ENCODE data around the gene E4F1. TPM values are rescaled to one million over a fixed set of nuclear protein-coding genes. Genes with fewer than 3 reads are reported as not detected.
"Not testable (repeated sequence)": the region's sequence is repeated elsewhere in the genome, so short reads cannot be mapped to it uniquely, and the experiment has no call there.

Gene E4F1
- total RNA-seq, 1 donor from 2014 or later = 30.5 TPM

DNA sequence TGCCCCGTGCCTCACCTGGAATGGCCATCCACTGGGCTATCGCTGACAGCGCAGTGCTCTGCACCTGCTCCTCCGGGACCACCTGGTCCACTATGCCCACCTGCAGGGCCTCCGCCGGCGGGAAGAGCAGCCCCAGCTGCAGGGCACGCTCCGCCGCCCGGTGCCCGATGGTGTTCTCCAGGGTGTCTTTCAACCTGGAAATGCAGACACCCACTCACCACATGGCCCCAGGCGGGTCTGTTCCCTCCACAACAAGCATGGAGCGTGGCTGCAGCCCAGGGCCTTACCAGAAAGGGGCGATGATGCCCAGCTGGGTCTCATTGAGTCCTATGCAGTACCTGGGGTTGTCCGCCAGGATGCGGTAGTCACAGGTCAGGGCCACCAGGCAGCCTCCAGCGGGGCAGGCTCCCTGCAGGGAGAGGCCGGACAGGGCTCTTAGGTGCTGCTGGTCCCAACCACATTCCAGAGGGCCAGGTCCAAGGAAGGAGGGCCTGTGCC is 19.7 kb downstream of the E4F1 start:
- intact Hi-C loops (cut with micrococcal nuclease) = no loop called here

DNA sequence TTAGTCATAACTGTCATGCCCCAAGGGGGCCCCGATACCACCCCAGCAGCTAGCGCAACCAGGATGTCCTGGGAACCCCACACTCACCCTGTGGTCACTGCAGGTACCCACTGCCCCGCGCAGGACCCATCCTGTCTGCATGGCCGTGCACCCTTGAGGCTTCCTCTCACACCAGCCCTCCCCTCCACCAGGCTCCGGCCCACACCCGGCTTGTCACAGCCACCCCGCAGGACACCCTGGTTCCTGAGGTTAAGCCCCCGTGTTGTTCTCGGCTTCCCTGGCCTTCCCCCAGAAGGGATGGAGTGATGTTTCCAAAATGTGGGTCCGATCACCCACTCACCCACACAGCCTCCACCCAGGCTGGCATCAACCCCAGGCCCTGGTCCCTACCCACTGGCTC is 20.4 kb downstream of the E4F1 start:
- intact Hi-C loops (cut with micrococcal nuclease) = no loop called here

DNA sequence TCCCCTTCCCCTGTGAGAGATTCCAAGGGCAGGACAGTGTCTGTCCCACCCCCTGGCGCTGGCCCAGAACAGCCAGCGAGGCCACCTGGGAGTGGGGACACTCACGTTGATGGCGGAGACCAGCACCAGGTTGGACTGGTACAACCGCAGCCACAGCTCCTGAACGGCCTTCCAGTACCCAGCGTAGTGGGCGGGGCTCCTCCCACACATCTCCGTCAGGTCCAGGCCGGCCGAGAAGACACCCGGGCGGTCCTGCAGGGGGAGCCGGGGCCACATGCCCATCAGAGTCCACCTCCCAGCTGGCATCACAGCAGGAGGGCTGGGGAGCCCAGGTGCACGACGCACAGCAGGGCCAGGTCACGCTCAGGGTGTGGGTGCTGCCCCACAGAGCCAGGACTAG is 20.9 kb downstream of the E4F1 start:
- intact Hi-C loops (cut with micrococcal nuclease) = no loop called here

DNA sequence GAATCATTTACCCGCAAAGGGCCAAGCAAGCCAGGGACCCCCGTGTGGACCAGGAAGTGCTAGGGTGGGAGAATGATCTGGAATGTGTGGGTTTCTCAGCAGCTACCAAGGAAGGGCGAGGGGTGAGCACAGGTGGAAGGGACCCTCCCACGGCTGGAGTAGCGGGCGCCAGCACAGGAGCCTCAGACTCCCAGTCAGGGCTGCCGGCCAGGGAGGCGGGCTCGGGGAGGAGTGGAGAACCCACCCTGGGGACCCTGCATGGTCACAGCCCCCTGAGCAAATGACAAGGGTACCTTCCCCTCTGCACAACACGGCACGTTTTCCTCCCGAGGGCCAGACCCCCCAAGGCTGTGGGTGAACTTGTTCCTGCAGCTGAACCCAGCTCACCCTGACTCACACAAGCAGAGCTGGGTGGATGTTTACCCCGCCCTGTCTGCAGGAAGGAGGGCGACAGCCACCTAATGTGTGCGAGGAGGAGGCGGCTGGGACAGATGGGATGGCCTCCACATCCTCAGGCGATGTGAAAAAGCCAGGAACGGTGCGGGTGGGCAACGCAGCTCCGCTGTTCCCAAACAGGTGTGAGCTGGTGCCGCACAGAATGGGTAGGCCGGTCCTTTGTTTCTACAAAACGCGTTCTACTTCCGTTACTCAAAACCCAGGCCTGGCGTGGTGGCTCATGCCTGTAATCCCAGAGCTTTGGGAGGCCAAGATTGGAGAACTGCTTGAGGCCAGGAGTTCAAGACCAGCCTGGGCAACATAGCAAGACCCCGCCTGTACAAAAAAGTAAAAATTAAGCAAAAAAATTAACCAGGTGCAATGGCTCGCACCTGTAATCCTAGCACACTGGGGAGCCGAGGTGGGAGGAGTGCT is 21.8 kb downstream of the E4F1 start:
- intact Hi-C loops (cut with micrococcal nuclease) = no loop called here

DNA sequence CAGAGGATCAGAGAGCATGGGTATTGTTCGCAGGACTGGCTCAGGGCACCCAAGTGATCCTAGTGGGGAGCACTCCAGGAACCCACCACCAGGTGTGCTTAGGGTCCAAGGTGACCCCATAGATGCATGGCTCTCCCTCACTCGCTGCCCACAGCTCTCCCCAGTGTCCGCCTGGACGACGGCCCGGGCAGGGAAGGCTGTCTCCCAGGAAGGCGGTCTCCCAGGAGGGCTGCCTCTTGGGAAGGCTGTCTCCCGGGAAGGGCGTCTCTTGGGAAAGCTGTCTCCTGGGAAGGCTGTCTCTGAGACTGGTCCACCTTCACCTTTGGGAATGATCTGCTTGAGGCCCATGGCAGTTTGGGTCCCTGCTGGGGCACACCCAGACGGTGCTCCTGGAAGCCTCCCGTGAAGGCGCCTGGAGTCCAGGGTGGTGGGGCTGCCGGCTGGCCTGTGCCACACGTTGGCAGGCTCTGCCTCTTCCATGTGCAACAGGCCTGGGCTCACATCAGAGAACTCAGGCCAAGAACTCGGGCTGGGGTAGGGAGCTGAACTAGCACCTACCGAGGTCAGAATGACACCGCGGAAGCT is 23.0 kb downstream of the E4F1 start:
- intact Hi-C loops (cut with micrococcal nuclease) = no loop called here

- intact Hi-C loops (cut with micrococcal nuclease) = loop anchor here (1.0 to 5.0 kb wide), 6 partner anchors 18 to 252 kb away; partner anchors contain the start of genes E4F1, RNPS1 and TRAF7
Observed at GRCh38 chr16:2250652-2251295, 27.4 kb downstream of the E4F1 start.

- intact Hi-C loops (cut with micrococcal nuclease) = loop anchor here (1.0 to 5.0 kb wide), 6 partner anchors 17 to 251 kb away; partner anchors contain the start of genes E4F1, RNPS1 and TRAF7
Observed at GRCh38 chr16:2251296-2252111, 28.1 kb downstream of the E4F1 start, which contains the start of gene ECI1. ECI1 (minus strand) TSS chr16:2251587; CDS start chr16:2251566, 21 bp downstream.

DNA sequence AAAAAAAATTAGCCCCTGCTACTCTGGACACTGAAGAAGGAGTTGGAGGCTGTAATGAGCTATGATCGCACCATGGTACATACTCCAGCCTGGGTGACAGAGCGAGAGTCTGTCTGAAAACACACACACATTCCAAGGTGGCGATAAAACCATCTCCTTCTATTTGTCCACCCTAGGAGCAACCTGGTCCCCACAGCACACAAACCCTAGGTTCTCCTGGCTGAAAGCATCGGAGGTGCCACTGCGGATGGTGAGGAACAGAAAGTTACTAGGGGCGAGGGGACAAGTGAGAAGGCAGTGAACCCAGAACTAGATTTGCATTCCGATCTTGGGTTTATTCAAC is 29.4 kb downstream of the E4F1 start:
- intact Hi-C loops (cut with micrococcal nuclease) = loop anchor here (5.0 kb wide), 3 partner anchors 95 to 250 kb away; partner anchors contain the start of gene TRAF7

GRCh38 chr16:2253293-2253692 is 29.9 kb downstream of the E4F1 start:
- intact Hi-C loops (cut with micrococcal nuclease) = loop anchor here (5.0 kb wide), 3 partner anchors 96 to 249 kb away; partner anchors contain the start of gene TRAF7

DNA sequence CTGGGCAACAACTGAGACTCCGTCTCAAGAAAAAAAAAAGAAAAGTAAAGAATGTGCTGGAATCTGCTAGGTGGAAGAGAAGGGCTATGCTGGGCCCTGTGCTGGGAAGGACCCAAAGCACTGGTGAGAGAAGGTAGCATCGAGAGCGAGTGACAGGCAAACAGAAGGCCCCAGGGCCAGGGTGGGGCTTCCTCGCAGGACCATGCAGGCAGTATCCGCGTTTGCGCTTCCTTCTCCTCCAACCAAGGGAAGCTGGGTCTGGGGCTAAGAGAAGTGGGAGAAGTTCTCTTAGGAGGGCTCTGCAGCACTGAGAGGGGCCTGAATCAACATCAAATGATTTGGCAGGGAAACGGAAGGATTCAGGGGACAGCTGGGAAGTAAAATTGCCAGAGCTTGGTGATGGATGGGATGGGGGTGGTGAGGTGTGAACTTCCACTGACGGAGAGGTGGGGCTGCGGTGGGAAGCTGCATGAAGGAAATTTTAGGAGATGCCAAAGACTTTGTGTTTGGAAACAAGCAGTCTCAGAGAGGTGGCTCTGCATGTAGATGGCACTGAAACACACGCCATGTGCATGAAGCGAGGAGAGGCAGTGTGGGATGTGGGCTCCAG is 33.2 kb downstream of the E4F1 start:
- intact Hi-C loops (cut with micrococcal nuclease) = no loop called here

DNA sequence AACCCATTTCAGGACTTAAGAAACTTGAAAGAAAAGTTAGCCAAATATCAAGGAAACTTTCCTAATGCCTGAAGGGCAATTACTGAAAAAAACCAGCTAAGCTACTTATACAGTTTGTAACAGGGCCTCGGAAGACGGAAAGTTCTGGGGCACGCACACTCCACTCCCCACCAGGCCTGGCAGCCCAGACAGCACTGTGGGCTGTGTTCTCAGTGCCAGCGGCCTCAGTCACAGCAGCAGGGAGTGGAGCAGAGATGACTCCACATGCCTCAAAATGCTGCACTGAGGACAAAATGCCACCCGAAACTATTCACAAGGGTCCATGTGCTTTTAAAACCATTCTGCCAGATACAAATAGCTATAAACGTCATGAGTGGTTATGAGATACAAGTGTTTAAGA is 34.3 kb downstream of the E4F1 start:
- intact Hi-C loops (cut with micrococcal nuclease) = no loop called here

DNA sequence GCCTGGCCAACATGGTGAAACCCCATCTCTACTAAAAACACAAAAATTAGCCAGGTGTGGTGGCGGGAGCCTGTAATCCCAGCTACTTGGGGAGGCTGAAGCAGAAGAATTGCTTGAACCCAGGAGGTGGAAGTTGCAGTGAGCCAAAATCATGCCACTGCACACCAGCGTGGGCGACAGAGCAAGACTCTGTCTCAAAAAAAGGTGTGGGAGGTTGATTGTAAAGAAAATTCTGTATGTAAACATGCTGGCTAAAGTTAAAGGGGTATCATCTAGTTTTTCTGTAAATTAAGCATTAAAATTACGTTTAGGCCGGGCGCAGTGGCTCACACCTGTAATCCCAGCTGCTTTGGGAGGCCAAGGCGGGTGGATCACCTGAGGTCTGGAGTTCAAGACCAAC is 35.1 kb downstream of the E4F1 start:
- intact Hi-C loops (cut with micrococcal nuclease) = not testable (repeated sequence)

- intact Hi-C loops (cut with micrococcal nuclease) = no loop called here
Observed at GRCh38 chr16:2260250-2260649, 36.9 kb downstream of the E4F1 start.

DNA sequence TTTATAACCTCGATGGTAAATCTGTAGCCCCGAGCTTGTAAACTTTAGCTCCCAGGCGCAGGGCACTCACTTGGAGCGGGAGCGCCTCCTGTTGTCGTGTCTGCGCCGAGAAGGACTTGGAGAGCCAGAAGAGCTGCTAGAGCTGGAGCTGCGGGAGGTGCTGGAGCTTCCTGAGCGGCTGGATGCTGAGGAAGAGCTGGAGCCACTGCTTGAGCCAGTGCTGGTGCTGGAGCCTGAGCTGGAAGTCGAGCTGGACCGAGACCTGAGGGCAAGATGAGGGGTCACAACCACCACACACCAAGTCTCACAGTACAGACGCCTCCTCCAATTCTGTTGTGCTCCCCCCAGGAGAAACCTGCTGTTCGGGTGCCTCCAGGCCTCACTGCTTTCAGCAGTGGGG is 39.6 kb downstream of the E4F1 start:
- intact Hi-C loops (cut with micrococcal nuclease) = not testable (repeated sequence)

DNA sequence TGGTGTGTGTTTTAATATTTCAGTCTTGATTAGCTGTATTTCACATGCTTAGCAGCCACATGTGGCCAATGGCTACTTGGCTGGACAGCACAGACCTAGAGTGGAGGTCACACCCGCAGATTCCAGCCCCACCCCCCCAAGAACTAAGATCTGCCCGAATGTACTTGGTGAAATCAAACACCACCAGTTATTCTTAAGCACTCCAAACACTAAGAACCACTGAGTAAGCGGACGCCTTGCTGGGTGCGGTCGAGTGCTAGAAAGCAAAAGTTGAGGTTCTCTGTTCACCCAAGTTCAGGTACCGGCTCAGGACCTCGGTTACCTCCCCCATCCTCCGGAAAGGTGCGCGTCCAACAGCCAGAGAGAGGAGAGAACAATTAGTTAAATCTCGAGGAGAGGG is 43.5 kb downstream of the E4F1 start:
- intact Hi-C loops (cut with micrococcal nuclease) = loop anchor here (5.0 kb wide), 1 partner anchor 220 kb away; the partner anchor contains the start of genes NTHL1 and TSC2

DNA sequence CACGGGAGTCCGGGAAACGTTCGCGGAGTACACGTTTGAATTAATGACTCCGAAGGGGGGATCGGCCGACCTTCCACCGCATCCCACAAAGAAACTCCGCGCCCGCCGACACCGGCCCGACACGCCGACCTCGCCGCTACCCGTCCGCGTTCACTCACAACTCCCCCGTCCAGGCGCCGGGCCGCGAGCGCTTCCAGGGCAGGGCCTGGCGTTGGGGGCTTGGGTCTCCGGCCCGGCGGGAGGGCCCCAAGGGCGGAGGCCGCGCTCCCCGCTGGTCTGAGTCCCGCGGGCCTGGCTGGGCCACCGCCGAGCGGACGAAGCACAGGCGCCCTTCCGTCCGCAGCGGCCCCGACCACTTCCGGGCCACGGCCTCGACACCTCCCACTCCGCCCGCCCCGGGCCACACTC is 44.1 kb downstream of the E4F1 start:
- intact Hi-C loops (cut with micrococcal nuclease) = loop anchor here (5.0 kb wide), 1 partner anchor 220 kb away; the partner anchor contains the start of genes NTHL1 and TSC2

DNA sequence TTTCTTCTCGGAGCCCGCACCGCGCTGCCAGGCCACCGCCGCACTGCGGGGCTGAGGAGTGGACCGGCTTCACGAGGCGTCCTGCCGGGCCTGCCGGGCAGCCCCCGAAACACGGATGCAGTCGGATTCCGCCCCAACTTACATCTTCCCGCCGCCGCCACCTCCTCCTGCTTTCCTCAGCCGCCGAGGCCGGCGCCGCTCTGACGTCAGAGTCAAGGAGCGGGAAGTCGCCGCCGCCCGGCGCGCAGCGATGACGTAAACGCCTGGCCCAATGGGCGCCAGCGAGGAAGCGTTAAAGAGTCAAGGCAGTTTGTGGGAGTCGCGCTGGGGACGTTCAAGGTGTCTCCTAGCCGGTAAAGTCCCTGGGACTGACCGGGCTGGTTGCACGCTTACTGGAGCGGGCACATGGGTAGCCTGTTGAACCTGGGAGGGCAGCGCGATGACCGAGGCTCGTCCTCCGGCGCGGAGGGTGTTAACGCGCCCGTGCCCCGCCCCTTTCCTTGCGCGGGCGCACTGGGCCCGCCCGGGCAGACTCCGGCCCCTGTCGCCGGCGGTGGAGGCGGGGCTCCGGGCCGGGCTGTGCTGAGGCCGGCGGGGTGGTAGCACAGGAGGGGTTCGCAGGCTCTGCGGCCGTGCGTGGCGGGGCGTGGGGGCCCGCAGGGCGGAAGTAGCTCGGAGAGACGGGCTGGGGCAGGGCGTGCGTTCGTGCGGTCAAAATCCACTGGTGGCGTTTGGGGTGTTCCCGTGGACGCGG is 44.7 kb downstream of the E4F1 start, which contains the start of gene RNPS1:
TSS of gene RNPS1 (minus strand) at position 214 of the 754 bp plus-strand sequence. CDS start 3,483 bp downstream, outside the sequence.
- intact Hi-C loops (cut with micrococcal nuclease) = loop anchor here (1.0 to 5.0 kb wide), 9 partner anchors 17 to 245 kb away; partner anchors contain the start of genes ATP6V0C, CCNF, E4F1 and ECI1

DNA sequence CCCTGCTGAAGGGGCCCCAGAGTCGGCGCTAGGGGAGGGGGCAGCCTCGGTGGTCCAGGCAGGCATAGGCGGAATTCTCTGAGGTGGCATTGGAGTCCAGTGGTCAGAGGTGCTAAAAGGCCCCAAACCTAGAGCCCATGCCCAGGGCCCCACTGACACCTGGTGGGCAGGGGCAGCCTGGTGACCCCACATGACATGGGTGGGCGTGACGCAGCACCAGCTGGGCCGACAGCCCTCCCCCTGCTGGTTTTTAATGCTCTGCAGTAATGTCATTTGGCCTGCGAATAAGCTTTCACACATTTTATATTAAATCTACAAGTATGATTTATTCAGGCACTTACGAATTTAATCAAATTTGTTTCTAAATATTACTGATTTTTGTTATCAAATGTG is 46.7 kb downstream of the E4F1 start:
- intact Hi-C loops (cut with micrococcal nuclease) = no loop called here

Measured in T-helper 1 cell treated with Interleukin-12 subunit alpha and Interleukin-12 subunit beta and Interleukin-4 antibody, amounts not matched to agents 30 ng/mL and 1 ng/mL, for 36 hours (primary cell).